Subcutaneous abdominal adipose tissue (tissue), 5 donors: Measurements from ENCODE around the gene UBE2V1.

Experiments used
- H3K27ac ChIP-seq: one replicate; pipeline ENCODE4 v1.7.0; 2013; ENCODE audit warnings: low read depth, mild to moderate bottlenecking, inconsistent platforms, low read length, moderate library complexity
- H3K27me3 ChIP-seq, 5 donors: one replicate each; pipeline ENCODE4 v1.7.0; 2013; ENCODE audit warnings: low read length in 5 of 5, inconsistent platforms in 1 of 5; ENCODE audit not compliant: control insufficient read depth in 5 of 5, insufficient read depth in 4 of 5
- H3K36me3 ChIP-seq, 5 donors: one replicate each; pipeline ENCODE4 v1.7.0; 2013; ENCODE audit warnings: low read length in 5 of 5; ENCODE audit not compliant: control insufficient read depth in 5 of 5, insufficient read depth in 5 of 5
- H3K4me1 ChIP-seq, 5 donors: one replicate each; pipeline ENCODE4 v1.7.0; 2013; ENCODE audit warnings: low read length in 5 of 5, mild to moderate bottlenecking in 3 of 5, moderate library complexity in 1 of 5; ENCODE audit not compliant: control insufficient read depth in 5 of 5, insufficient read depth in 5 of 5
- H3K4me3 ChIP-seq, 5 donors: one replicate each; pipeline ENCODE4 v1.7.0; 2013; ENCODE audit warnings: low read length in 5 of 5, low read depth in 1 of 5
- H3K9ac ChIP-seq, 5 donors: one replicate each; pipeline ENCODE4 v1.7.0; 2013; ENCODE audit warnings: low read length in 5 of 5, mild to moderate bottlenecking in 4 of 5, moderate library complexity in 3 of 5
- H3K9me3 ChIP-seq, 5 donors: one replicate each; pipeline ENCODE4 v1.7.0; 2013; ENCODE audit warnings: low read length in 5 of 5; ENCODE audit not compliant: control insufficient read depth in 5 of 5
- donor health status: healthy.
- donor health status: healthy.
- donor health status: healthy.
- donor health status: healthy.
- donor health status: healthy.

The UBE2V1 gene

DNA sequence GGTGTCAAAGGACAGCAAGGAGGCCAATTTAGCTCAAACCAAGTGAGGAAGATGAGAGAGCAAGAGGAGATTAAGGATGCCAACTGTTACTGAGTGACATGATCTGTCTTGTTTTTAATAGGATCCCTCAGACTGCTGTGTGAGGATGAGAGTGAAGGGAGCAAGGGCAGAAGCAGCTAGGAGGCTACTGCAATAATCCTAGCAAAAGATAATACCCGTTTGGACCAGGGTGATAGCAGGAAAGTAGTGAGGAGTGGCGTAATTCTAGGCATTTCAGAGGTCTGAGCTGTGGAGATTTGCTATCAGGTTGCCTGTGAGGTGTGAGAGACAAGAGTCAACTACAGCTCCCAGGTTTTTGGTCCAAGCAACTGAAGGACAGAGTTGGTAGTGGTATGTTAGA, 14.7 kb downstream of the UBE2V1 start:
- no peak overlapping the region for H3K27ac ChIP-seq

DNA sequence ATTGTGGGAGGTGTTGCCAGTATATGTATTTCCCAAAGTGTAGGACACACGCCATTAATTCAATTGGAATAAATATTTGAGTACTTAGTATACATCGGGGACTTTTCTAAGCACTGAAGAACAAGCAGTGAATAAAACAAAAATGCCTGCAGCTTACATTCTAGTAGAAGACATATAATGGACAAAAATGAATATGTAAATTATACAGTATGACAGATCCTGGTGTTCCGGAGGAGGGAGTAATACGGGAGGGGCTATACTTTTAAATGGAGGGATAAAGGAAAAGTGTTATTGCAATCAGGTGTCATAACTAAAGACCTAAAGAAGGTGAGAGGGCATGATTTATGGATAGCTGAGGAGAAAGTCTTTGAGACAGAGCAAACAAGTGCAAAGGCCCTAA, 15.1 kb downstream of the UBE2V1 start:
- H3K4me1 ChIP-seq, result peaks cover 0 to 23% (median 16%) of the 10 kb centered on the region in 5 donors
- no peaks in the 10 kb centered on the region for H3K9me3 ChIP-seq
- no peak overlapping the region for H3K9ac ChIP-seq
- peaks cover 18 to 29% (median 23%) of the 10 kb centered on the region in 5 donors for H3K36me3 ChIP-seq
- no peak overlapping the region for H3K27ac ChIP-seq
- no peak overlapping the region for H3K4me3 ChIP-seq
- H3K27me3 ChIP-seq, result no peaks in the 10 kb centered on the region

More for the DNA sequence above, 14.7 kb downstream of the UBE2V1 start:
- Histone ChIP-seq H3K27me3 (no peaks in the 10 kb centered on the region), H3K9ac (no peak overlapping the region), H3K4me1 (peaks cover 0 to 23% (median 16%) of the 10 kb centered on the region in 5 donors), H3K9me3 (no peaks in the 10 kb centered on the region), H3K36me3 (peaks cover 18 to 29% (median 23%) of the 10 kb centered on the region in 5 donors), H3K4me3 (no peak overlapping the region)

GRCh38 chr20:50096237-50096636, 16.7 kb downstream of the UBE2V1 start:
- Histone ChIP-seq H3K9ac (no peak overlapping the region), H3K4me1 (peaks cover 0 to 29% (median 13%) of the 10 kb centered on the region in 5 donors), H3K27ac (no peak overlapping the region), H3K27me3 (no peaks in the 10 kb centered on the region), H3K4me3 (no peak overlapping the region), H3K36me3 (peaks cover 18 to 29% (median 21%) of the 10 kb centered on the region in 5 donors), H3K9me3 (no peaks in the 10 kb centered on the region)

- H3K36me3 ChIP-seq, result peaks cover 18 to 29% (median 21%) of the 10 kb centered on the region in 5 donors
- no peaks in the 10 kb centered on the region for H3K27me3 ChIP-seq
- no peaks in the 10 kb centered on the region for H3K9me3 ChIP-seq
- no peak overlapping the region for H3K4me3 ChIP-seq
- H3K9ac ChIP-seq, result no peak overlapping the region
- no peak overlapping the region for H3K27ac ChIP-seq
- peaks cover 0 to 22% (median 6%) of the 10 kb centered on the region in 5 donors for H3K4me1 ChIP-seq
Observed at GRCh38 chr20:50095476-50096078, 17.4 kb downstream of the UBE2V1 start.

GRCh38 chr20:50094522-50094921, 18.4 kb downstream of the UBE2V1 start:
- no peaks in the 10 kb centered on the region for H3K27me3 ChIP-seq
- H3K36me3 ChIP-seq, result peaks cover 18 to 33% (median 21%) of the 10 kb centered on the region in 5 donors
- H3K9me3 ChIP-seq, result no peaks in the 10 kb centered on the region
- no peak overlapping the region for H3K4me3 ChIP-seq
- H3K27ac ChIP-seq, result no peak overlapping the region
- H3K4me1 ChIP-seq, result peaks cover 0 to 15% (median 4%) of the 10 kb centered on the region in 5 donors
- H3K9ac ChIP-seq, result no peak overlapping the region

DNA sequence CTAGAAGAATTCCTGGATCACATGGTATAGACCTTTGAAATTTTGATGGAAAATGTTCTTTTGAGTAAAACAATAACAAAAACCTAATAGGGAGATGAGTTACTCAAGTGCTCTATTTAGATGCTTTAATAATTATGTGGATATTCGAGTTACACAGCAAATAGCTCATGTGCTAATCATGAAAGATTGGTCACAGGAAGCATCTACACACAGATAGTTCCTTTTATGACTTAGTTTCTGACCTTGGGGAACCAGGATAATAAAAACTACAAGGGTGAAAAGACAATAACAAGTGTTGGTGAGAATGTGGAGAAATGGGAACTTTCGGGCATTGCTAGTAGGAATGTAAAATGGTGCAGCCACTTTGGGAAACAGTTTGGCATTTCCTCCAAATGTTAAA, 19.7 kb downstream of the UBE2V1 start:
- H3K36me3 ChIP-seq, result peaks cover 18 to 42% (median 27%) of the 10 kb centered on the region in 5 donors
- H3K9me3 ChIP-seq, result no peaks in the 10 kb centered on the region
- H3K27me3 ChIP-seq, result no peaks in the 10 kb centered on the region
- H3K4me3 ChIP-seq, result no peak overlapping the region
- no peak overlapping the region for H3K27ac ChIP-seq
- H3K4me1 ChIP-seq, result peaks cover 0 to 10% (median 2%) of the 10 kb centered on the region in 5 donors
- H3K9ac ChIP-seq, result no peak overlapping the region

GRCh38 chr20:50092436-50092835, 20.5 kb downstream of the UBE2V1 start:
- H3K27ac ChIP-seq, result no peak overlapping the region
- H3K4me1 ChIP-seq, result peaks cover 0 to 13% (median under 1%) of the 10 kb centered on the region in 5 donors

DNA sequence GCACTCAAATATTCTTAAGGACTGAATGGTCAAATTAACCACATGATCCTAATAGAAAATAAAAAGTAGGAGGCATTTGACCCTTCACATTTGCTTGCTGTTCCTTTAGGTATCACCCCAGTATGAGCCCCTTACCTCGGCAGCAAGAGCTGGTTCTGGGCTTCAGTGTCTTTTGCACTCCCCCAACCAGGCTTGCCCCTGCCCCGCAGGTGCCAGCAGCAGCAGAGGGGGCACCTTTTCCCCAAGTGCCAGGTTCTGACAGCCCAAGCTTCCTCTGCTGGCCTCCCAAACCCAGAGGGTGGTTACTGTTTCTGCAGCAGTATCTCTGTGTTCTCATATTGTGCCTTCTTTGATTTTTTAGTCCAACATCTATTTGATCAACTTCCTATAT, 23.2 kb downstream of the UBE2V1 start:
- no peak overlapping the region for H3K27ac ChIP-seq
- H3K4me3 ChIP-seq, result no peak overlapping the region
- H3K36me3 ChIP-seq, result peaks cover 9 to 31% (median 12%) of the 10 kb centered on the region in 5 donors

More at GRCh38 chr20:50092436-50092835, 20.5 kb downstream of the UBE2V1 start:
- no peak overlapping the region for H3K4me3 ChIP-seq
- H3K9me3 ChIP-seq, result no peaks in the 10 kb centered on the region
- H3K27me3 ChIP-seq, result no peaks in the 10 kb centered on the region
- H3K9ac ChIP-seq, result no peak overlapping the region
- peaks cover 22 to 48% (median 27%) of the 10 kb centered on the region in 5 donors for H3K36me3 ChIP-seq

DNA sequence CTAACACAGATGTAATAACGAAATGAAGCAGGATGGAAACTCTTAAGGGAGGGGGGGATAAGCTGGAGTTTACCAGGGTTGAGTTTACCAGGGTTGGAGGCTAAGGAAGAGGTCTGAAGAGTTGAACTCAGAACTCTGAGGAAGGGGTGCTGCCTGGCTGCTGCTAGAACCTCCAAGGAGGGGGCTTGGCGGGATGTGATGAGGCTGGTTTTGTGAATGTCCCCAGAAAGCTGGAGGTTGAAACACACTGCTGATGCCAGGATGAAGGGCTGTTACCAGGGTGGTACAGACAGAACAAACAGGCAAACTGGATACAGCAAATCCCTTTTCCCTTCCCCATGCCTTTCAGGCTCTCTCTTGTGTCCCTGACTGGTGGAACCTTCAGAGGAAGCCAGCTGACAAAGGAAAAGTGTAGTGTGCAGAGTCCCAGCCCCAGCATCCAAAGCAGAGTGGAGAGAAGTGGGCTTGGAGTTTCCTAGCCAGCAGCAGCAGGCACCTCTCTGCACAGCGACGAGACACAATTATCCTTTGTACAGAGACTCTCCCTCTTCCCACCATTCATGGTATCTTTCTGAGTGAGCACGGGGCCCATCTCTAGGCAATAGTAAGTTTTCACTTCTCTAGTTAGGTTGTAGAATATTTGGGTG, 23.7 kb downstream of the UBE2V1 start:
- Histone ChIP-seq H3K4me3 (no peak overlapping the region), H3K36me3 (peaks cover 4 to 27% (median 8%) of the 10 kb centered on the region in 5 donors), H3K9me3 (no peaks in the 10 kb centered on the region), H3K27me3 (no peaks in the 10 kb centered on the region), H3K9ac (no peak overlapping the region), H3K27ac (no peak overlapping the region), H3K4me1 (peaks cover 1 to 33% (median 17%) of the 10 kb centered on the region in 5 donors)

More for the DNA sequence above, 23.2 kb downstream of the UBE2V1 start:
- H3K4me1 ChIP-seq, result peaks cover 1 to 33% (median 17%) of the 10 kb centered on the region in 5 donors
- no peak overlapping the region for H3K9ac ChIP-seq
- H3K9me3 ChIP-seq, result no peaks in the 10 kb centered on the region
- no peaks in the 10 kb centered on the region for H3K27me3 ChIP-seq

DNA sequence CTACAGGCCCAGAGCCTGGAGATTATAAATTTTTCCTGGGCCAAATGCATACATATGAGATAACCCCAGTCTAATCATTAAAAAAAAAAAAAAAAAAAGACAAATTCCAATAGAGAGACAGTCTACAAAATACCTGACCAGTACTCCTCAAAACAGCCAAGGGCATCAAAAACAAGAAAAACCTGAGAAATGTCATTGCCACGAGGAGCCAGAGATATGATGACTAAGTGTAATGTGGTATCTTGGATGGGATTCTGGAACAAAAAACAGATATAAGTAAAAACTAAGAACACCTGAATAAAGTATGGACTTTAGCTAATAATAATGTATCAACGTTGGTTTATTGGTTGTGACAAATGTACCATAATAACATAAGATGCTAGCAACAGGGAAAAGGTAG, 24.9 kb downstream of the UBE2V1 start:
- H3K27me3 ChIP-seq, result no peaks in the 10 kb centered on the region
- peaks cover 4 to 33% (median 13%) of the 10 kb centered on the region in 5 donors for H3K36me3 ChIP-seq
- H3K4me3 ChIP-seq, result no peak overlapping the region
- no peak overlapping the region for H3K9ac ChIP-seq
- peaks cover 1 to 33% (median 17%) of the 10 kb centered on the region in 5 donors for H3K4me1 ChIP-seq
- H3K27ac ChIP-seq, result no peak overlapping the region
- H3K9me3 ChIP-seq, result no peaks in the 10 kb centered on the region
